HCT116 (cell line): ENCODE data around the gene KLK5.
A peak's percentile ranks its signal among the peaks of the same experiment; 100 is the strongest.

Experiments used
- CTCF ChIP-seq, 3 experiments: fragments of 200-600 bp in 1 of 3; sonication (generic) in 1 of 3; IDR thresholded peaks in 2 of 3; conservative IDR thresholded peaks in 1 of 3; 2 replicates each; pipeline ENCODE4 v1.5.1; 2012 to 2017; ENCODE audit warnings: low read depth in 2 of 3, low read length in 2 of 3, antibody characterized with exemption in 1 of 3, borderline replicate concordance in 1 of 3, control low read depth in 1 of 3, mild to moderate bottlenecking in 1 of 3, mixed read lengths in 1 of 3, mixed run types in 1 of 3, moderate library complexity in 1 of 3; ENCODE audit not compliant: insufficient read depth in 1 of 3
- POLR2A ChIP-seq: IDR thresholded peaks from 2 replicates; pipeline ENCODE4 v1.7.0; 2011; ENCODE audit warnings: borderline replicate concordance; ENCODE audit not compliant: insufficient read depth, insufficient read length; ENCODE audit errors: extremely low read depth

- TF ChIP-seq CTCF (IDR thresholded peaks at IDR 0.05 in 2 of 3, conservative IDR thresholded peaks at IDR 0.05 in 1 of 3; ENCODE audit: borderline replicate concordance in 1 of 3, insufficient read depth in 1 of 3, low read depth in 2 of 3, low read length in 2 of 3) = peak; percentile 72 to 80 (median 74)
- TF ChIP-seq POLR2A = no peak
Measured at GRCh38 chr19:50906217-50906616, 46.6 kb downstream of the KLK5 start.
